ENCODE results near the gene ZBTB25. TPM values are rescaled to one million over a fixed set of nuclear protein-coding genes. Genes with fewer than 3 reads are reported as not detected.

Gene ZBTB25
- total and polyA plus RNA-seq, 8 donors: 2.3 to 10.1 (median 3.6) TPM

- Histone ChIP-seq H3K4me3 (no peak overlapping the region), H3K36me3 (peaks cover 21 to 76% (median 72%) of the 10 kb centered on the region in 4 donors), H3K9me3 (no peaks in the 10 kb centered on the region), H3K27me3 (no peaks in the 10 kb centered on the region), H3K27ac (no peak overlapping the region), H3K4me1 (peaks cover 0 to 16% (median 3%) of the 10 kb centered on the region in 4 donors)
- WGBS, 5 donors: 79 to 91% (median 85%) methylated on average over 17 of the region's 17 CpGs
- peak in 1 of 2 donors; percentile 26 for DNase-seq
- TF ChIP-seq POLR2A (IDR thresholded peaks at IDR 0.05): no peak
- no peak for TF ChIP-seq EP300 (IDR thresholded peaks at IDR 0.05)
- TF ChIP-seq, protein P1, sequence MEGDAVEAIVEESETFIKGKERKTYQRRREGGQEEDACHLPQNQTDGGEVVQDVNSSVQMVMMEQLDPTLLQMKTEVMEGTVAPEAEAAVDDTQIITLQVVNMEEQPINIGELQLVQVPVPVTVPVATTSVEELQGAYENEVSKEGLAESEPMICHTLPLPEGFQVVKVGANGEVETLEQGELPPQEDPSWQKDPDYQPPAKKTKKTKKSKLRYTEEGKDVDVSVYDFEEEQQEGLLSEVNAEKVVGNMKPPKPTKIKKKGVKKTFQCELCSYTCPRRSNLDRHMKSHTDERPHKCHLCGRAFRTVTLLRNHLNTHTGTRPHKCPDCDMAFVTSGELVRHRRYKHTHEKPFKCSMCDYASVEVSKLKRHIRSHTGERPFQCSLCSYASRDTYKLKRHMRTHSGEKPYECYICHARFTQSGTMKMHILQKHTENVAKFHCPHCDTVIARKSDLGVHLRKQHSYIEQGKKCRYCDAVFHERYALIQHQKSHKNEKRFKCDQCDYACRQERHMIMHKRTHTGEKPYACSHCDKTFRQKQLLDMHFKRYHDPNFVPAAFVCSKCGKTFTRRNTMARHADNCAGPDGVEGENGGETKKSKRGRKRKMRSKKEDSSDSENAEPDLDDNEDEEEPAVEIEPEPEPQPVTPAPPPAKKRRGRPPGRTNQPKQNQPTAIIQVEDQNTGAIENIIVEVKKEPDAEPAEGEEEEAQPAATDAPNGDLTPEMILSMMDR (IDR thresholded peaks at IDR 0.05): no peak
- no peak for TF ChIP-seq POLR2AphosphoS5 (IDR thresholded peaks at IDR 0.05)
- intact Hi-C loops (cut with DNase I; ENCODE audit: low total_unique reads): no loop called here
These were observed 61.2 kb downstream of the ZBTB25 start for GRCh38 chr14:64442300-64442988.

- no peak for DNase-seq
- Histone ChIP-seq H3K4me3 (no peak overlapping the region), H3K36me3 (peaks cover 34 to 94% (median 88%) of the 10 kb centered on the region in 4 donors), H3K27me3 (no peaks in the 10 kb centered on the region), H3K9me3 (no peaks in the 10 kb centered on the region), H3K27ac (no peak overlapping the region), H3K4me1 (peaks cover 0 to 9% (median 3%) of the 10 kb centered on the region in 4 donors)
- TF ChIP-seq POLR2AphosphoS5 (IDR thresholded peaks at IDR 0.05) (no peak), POLR2A (IDR thresholded peaks at IDR 0.05) (no peak), EP300 (IDR thresholded peaks at IDR 0.05) (no peak)
- intact Hi-C loops (cut with DNase I; ENCODE audit: low total_unique reads): no loop called here
- WGBS, 5 donors: 94 to 99% (median 97%) methylated on average over 3 of the region's 3 CpGs
These were observed 63.1 kb downstream of the ZBTB25 start for GRCh38 chr14:64440494-64440893.

DNA sequence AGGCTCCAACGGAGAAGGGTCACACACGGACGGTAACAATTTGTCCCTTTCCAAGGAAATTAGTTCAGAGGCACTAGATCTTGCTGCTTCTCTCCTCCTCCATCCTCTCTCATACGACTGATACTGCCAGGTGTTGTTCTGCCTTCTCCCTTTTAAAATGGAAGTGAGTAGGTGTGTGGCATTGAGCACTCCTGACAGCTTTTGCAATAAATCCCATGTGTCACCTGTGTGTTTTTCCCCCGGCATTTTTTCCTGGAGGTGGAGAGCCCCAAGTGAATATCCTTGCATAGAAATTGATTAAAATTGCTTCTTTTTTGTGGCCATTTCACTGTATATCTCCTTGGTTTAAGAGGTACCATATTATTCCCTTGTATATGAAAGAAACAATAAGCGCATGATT lies 64.5 kb downstream of the ZBTB25 start:
- H3K4me1 ChIP-seq: no peaks in the 10 kb centered on the region
- intact Hi-C loops (cut with DNase I; ENCODE audit: low total_unique reads): no loop called here
- no peaks in the 10 kb centered on the region for H3K9me3 ChIP-seq
- H3K36me3 ChIP-seq: peaks cover 34 to 96% (median 91%) of the 10 kb centered on the region in 4 donors
- TF ChIP-seq, protein P1 (IDR thresholded peaks at IDR 0.05): no peak
- TF ChIP-seq POLR2AphosphoS5 (IDR thresholded peaks at IDR 0.05) (no peak), EP300 (IDR thresholded peaks at IDR 0.05) (no peak), POLR2A (IDR thresholded peaks at IDR 0.05) (no peak)
- no peaks in the 10 kb centered on the region for H3K27me3 ChIP-seq
- DNase-seq: no peak
- WGBS, 5 donors: 92 to 97% (median 95%) methylated on average over 6 of the region's 6 CpGs
- H3K4me3 ChIP-seq: no peak overlapping the region
- no peak overlapping the region for H3K27ac ChIP-seq

DNA sequence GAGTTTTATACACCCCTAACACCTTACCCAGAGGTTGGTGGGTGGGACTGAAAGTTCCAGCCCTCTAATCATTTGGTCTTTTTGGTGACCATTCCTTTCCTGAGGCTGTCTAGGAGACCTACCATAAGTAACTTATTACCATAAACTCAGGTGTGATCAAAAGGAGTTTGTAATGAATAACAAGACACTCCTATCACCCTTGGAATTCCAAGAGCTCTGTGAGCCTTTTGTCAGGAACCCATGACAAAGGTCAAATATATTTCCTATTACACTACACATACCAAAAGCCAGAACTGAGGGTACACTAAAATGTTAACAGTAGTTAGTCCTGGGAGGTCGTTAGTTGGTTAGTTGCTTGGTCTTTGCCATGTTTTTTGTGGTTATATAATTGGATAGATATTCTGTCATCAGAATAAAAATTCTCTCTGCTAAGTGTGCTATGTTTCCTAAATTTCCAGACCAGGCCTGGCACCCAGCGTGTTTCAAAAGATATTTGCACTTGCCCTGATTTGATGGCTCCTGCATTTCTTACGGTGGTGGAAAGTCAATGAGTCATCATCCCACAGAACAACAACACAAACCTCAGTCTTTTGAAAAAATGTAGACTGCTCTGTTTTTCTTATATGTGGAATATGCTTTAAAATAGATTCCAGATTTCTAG lies 65.3 kb downstream of the ZBTB25 start:
- peak in 1 of 2 donors; percentile 15 for DNase-seq
- TF ChIP-seq, protein P1 (IDR thresholded peaks at IDR 0.05): no peak
- TF ChIP-seq POLR2AphosphoS5 (IDR thresholded peaks at IDR 0.05) (no peak), POLR2A (IDR thresholded peaks at IDR 0.05) (no peak), EP300 (IDR thresholded peaks at IDR 0.05) (no peak)
- Histone ChIP-seq H3K36me3 (peaks cover 34 to 96% (median 90%) of the 10 kb centered on the region in 4 donors), H3K4me1 (no peaks in the 10 kb centered on the region), H3K27ac (no peak overlapping the region), H3K27me3 (no peaks in the 10 kb centered on the region), H3K9me3 (no peaks in the 10 kb centered on the region), H3K4me3 (no peak overlapping the region)
- intact Hi-C loops (cut with DNase I; ENCODE audit: low total_unique reads): no loop called here
- 52 to 69% (median 57%) methylated on average over 3 of the region's 3 CpGs for WGBS, 5 donors
